Measurements from ENCODE around the gene YJU2. TPM values are rescaled to one million over a fixed set of nuclear protein-coding genes. Genes with fewer than 3 reads are reported as not detected.

YJU2 gene
- total and polyA plus RNA-seq, 4 donors, result 6.5 to 12.7 (median 10.3) TPM

DNA sequence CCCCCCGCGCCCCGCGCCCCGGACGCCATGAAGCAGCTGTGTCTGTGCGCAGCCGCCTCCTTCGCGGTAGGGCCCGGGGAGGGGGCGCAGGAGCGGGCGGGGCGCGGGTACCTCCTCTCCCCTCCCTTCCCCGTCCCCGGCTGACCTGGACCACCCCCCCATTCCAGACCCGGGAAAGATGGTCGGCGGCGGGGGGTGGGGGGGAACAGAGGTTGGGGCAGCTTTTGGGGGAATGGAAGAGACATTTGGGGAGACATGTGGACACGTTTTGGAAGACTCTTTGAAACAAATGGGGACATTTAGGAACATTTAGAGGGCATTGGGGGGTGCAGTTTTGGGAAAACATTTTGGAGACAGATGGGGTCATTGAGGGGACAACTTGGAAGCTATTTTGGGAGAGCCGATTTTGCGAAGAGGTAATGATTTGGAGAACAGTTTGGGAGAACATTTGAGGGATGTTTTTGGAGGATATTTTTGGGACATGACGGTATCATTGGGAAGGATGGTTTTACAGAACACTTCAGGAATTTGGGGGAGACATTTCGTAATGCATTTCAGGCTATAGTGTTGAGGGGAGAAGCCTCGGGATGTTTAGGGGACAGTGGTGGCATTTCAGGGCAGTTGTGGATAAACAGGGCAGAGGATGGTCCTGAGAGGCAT is 48.3 kb upstream of the YJU2 start (continued):
- TF ChIP-seq, protein P1, sequence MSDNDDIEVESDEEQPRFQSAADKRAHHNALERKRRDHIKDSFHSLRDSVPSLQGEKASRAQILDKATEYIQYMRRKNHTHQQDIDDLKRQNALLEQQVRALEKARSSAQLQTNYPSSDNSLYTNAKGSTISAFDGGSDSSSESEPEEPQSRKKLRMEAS (IDR thresholded peaks at IDR 0.05), result no peak
- TF ChIP-seq HNF4G (IDR thresholded peaks at IDR 0.05) (no peak), NR2F2 (IDR thresholded peaks at IDR 0.05) (no peak), TAF1 (conservative IDR thresholded peaks at IDR 0.05) (no peak), FOXA1 (IDR thresholded peaks at IDR 0.05) (no peak), SP1 (IDR thresholded peaks at IDR 0.05) (no peak)
- TF ChIP-seq, protein P2, sequence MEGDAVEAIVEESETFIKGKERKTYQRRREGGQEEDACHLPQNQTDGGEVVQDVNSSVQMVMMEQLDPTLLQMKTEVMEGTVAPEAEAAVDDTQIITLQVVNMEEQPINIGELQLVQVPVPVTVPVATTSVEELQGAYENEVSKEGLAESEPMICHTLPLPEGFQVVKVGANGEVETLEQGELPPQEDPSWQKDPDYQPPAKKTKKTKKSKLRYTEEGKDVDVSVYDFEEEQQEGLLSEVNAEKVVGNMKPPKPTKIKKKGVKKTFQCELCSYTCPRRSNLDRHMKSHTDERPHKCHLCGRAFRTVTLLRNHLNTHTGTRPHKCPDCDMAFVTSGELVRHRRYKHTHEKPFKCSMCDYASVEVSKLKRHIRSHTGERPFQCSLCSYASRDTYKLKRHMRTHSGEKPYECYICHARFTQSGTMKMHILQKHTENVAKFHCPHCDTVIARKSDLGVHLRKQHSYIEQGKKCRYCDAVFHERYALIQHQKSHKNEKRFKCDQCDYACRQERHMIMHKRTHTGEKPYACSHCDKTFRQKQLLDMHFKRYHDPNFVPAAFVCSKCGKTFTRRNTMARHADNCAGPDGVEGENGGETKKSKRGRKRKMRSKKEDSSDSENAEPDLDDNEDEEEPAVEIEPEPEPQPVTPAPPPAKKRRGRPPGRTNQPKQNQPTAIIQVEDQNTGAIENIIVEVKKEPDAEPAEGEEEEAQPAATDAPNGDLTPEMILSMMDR (IDR thresholded peaks at IDR 0.05; ENCODE audit: low read depth, low read length, missing input control), result no peak

DNA sequence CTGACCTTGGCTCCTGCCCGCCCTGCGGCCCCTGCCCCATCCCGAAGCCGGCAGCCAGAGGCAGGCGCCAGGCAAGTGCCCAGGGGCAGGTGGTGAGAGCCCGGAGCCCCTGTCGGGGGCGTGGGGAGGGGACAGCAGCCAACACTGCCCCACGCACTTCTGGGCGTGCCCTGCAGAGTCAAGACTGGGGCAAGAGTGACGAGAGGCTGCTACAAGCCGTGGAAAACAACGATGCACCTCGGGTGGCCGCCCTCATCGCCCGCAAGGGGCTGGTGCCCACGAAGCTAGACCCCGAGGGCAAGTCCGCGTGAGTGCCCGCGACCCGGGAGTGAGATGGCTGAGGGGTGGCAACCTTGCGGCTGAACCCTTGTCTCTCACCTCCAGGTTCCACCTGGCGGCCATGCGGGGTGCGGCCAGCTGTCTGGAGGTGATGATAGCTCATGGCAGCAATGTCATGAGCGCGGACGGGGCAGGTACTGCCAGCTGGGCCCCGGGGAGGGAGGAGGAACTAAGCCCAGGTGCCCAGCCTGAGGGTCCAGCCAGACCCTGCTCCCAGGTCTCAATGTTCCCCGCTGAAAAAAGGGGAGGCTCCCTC is 47.1 kb upstream of the YJU2 start:
- no peak for TF ChIP-seq FOXA2 (IDR thresholded peaks at IDR 0.05)
- WGBS, result 81% methylated on average over 33 of the region's 33 CpGs
- Histone ChIP-seq H3K9me3 (ENCODE audit: control insufficient read depth in 4 of 4, low read length in 3 of 4) (no peaks in the 10 kb centered on the region), H3K4me3 (ENCODE audit: low read depth in 1 of 3, low read length in 3 of 3) (no peak overlapping the region), H3K27ac (ENCODE audit: low read depth in 1 of 2, low read length in 2 of 2) (no peak overlapping the region), H3K9ac (ENCODE audit: low read depth in 1 of 2, low read length in 2 of 2) (no peak overlapping the region), H3K36me3 (ENCODE audit: control insufficient read depth in 4 of 4, insufficient read depth in 3 of 4, low read depth in 1 of 4, low read length in 3 of 4) (no peaks in the 10 kb centered on the region), H3K27me3 (ENCODE audit: control insufficient read depth in 4 of 4, insufficient read depth in 4 of 4, low read length in 3 of 4) (no peaks in the 10 kb centered on the region), H3K4me1 (ENCODE audit: control insufficient read depth in 4 of 4, insufficient read depth in 4 of 4, low read length in 3 of 4) (peaks cover 0 to 1% (median 0%) of the 10 kb centered on the region in 4 donors)
- DNase-seq (ENCODE audit: low spot score), result no peak

DNA sequence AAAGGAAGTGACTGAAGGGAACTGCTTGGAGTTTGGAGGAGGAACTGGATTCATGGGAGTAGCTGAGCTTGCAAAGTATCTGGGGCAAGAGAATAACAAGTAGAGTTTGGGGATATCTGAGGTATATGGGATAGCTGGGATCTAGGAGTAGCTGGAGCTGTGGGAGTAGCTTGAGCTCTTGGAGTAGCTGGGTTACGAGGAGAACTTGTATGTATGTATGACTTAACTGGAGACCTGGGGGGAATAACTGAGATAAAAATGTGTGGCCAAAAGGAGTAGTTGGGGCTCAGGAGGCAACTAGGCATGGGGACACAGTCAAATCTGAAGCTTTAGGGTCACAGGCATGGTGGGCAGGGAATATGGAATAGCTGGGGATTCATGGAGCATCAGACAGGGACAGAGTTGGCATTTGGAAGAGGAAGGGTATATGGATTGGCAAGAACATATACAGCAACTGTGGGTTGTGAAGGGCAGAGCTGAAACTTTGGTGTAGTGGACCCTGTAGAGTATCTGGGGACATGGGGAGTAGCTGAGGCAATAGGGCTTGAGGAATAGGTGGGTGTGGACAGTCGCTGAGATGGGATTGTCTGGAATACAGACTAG is 45.8 kb upstream of the YJU2 start:
- Histone ChIP-seq H3K4me1 (ENCODE audit: control insufficient read depth in 4 of 4, insufficient read depth in 4 of 4, low read length in 3 of 4) (peaks cover 0 to 5% (median 0%) of the 10 kb centered on the region in 4 donors), H3K9ac (ENCODE audit: low read depth in 1 of 2, low read length in 2 of 2) (no peak overlapping the region), H3K4me3 (ENCODE audit: low read depth in 1 of 3, low read length in 3 of 3) (no peak overlapping the region), H3K9me3 (ENCODE audit: control insufficient read depth in 4 of 4, low read length in 3 of 4) (no peaks in the 10 kb centered on the region), H3K27ac (ENCODE audit: low read depth in 1 of 2, low read length in 2 of 2) (no peak overlapping the region), H3K36me3 (ENCODE audit: control insufficient read depth in 4 of 4, insufficient read depth in 3 of 4, low read depth in 1 of 4, low read length in 3 of 4) (no peaks in the 10 kb centered on the region), H3K27me3 (ENCODE audit: control insufficient read depth in 4 of 4, insufficient read depth in 4 of 4, low read length in 3 of 4) (no peaks in the 10 kb centered on the region)
- no peak for DNase-seq (ENCODE audit: low spot score)
- 90% methylated on average over 2 of the region's 2 CpGs for whole genome bisulfite sequencing
- TF ChIP-seq, protein P3, sequence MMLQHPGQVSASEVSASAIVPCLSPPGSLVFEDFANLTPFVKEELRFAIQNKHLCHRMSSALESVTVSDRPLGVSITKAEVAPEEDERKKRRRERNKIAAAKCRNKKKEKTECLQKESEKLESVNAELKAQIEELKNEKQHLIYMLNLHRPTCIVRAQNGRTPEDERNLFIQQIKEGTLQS (IDR thresholded peaks at IDR 0.05), result no peak
- no peak for TF ChIP-seq TAF1 (conservative IDR thresholded peaks at IDR 0.05)
- no peak for TF ChIP-seq JUND (IDR thresholded peaks at IDR 0.05)
- TF ChIP-seq NR2F2 (IDR thresholded peaks at IDR 0.05), result no peak
- no peak for TF ChIP-seq HNF4A (conservative IDR thresholded peaks at IDR 0.05)
- TF ChIP-seq RAD21 (IDR thresholded peaks at IDR 0.05), result no peak
- TF ChIP-seq FOXA1 (IDR thresholded peaks at IDR 0.05), result no peak
- TF ChIP-seq, protein P1 (IDR thresholded peaks at IDR 0.05), result no peak
- no peak for TF ChIP-seq YY1 (IDR thresholded peaks at IDR 0.05)
- TF ChIP-seq FOXA2 (IDR thresholded peaks at IDR 0.05), result no peak
- TF ChIP-seq SP1 (IDR thresholded peaks at IDR 0.05), result no peak
- no peak for TF ChIP-seq RXRA (IDR thresholded peaks at IDR 0.05)
- no peak for TF ChIP-seq HNF4G (IDR thresholded peaks at IDR 0.05)
- TF ChIP-seq, protein P4, sequence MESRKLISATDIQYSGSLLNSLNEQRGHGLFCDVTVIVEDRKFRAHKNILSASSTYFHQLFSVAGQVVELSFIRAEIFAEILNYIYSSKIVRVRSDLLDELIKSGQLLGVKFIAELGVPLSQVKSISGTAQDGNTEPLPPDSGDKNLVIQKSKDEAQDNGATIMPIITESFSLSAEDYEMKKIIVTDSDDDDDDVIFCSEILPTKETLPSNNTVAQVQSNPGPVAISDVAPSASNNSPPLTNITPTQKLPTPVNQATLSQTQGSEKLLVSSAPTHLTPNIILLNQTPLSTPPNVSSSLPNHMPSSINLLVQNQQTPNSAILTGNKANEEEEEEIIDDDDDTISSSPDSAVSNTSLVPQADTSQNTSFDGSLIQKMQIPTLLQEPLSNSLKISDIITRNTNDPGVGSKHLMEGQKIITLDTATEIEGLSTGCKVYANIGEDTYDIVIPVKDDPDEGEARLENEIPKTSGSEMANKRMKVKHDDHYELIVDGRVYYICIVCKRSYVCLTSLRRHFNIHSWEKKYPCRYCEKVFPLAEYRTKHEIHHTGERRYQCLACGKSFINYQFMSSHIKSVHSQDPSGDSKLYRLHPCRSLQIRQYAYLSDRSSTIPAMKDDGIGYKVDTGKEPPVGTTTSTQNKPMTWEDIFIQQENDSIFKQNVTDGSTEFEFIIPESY (IDR thresholded peaks at IDR 0.05), result no peak
- TF ChIP-seq, protein P2 (IDR thresholded peaks at IDR 0.05; ENCODE audit: low read depth, low read length, missing input control), result no peak
- TF ChIP-seq EGR1 (IDR thresholded peaks at IDR 0.05; ENCODE audit: low read depth in 2 of 2), result no peak
- TF ChIP-seq, protein P5, sequence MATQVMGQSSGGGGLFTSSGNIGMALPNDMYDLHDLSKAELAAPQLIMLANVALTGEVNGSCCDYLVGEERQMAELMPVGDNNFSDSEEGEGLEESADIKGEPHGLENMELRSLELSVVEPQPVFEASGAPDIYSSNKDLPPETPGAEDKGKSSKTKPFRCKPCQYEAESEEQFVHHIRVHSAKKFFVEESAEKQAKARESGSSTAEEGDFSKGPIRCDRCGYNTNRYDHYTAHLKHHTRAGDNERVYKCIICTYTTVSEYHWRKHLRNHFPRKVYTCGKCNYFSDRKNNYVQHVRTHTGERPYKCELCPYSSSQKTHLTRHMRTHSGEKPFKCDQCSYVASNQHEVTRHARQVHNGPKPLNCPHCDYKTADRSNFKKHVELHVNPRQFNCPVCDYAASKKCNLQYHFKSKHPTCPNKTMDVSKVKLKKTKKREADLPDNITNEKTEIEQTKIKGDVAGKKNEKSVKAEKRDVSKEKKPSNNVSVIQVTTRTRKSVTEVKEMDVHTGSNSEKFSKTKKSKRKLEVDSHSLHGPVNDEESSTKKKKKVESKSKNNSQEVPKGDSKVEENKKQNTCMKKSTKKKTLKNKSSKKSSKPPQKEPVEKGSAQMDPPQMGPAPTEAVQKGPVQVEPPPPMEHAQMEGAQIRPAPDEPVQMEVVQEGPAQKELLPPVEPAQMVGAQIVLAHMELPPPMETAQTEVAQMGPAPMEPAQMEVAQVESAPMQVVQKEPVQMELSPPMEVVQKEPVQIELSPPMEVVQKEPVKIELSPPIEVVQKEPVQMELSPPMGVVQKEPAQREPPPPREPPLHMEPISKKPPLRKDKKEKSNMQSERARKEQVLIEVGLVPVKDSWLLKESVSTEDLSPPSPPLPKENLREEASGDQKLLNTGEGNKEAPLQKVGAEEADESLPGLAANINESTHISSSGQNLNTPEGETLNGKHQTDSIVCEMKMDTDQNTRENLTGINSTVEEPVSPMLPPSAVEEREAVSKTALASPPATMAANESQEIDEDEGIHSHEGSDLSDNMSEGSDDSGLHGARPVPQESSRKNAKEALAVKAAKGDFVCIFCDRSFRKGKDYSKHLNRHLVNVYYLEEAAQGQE (IDR thresholded peaks at IDR 0.05), result no peak
- no peak for TF ChIP-seq GABPA (IDR thresholded peaks at IDR 0.05 in 1 of 2, conservative IDR thresholded peaks at IDR 0.05 in 1 of 2)

Measured in liver (tissue), 9 donors.